Keratinocyte (primary cell): ENCODE data around the gene RDH16.

Experiments used
- CTCF ChIP-seq, 3 experiments: IDR thresholded peaks in 1 of 3; conservative IDR thresholded peaks in 1 of 3; optimal IDR thresholded peaks in 1 of 3; 2 replicates in 2 of 3; 3 replicates in 1 of 3; pipeline versions ENCODE3 to v1.5.1; 2011; ENCODE audit warnings: low read length in 3 of 3, mild to moderate bottlenecking in 3 of 3, moderate library complexity in 2 of 3, control low read depth in 1 of 3, inconsistent platforms in 1 of 3; ENCODE audit not compliant: insufficient read depth in 2 of 3; ENCODE audit errors: extremely low read depth in 1 of 3
- EZH2 ChIP-seq: IDR thresholded peaks from one replicate; pipeline ENCODE4 v1.6.1; 2012; ENCODE audit warnings: inconsistent platforms, mild to moderate bottlenecking, low read length, moderate library complexity

- TF ChIP-seq CTCF (optimal IDR thresholded peaks at IDR 0.05 in 1 of 3, IDR thresholded peaks at IDR 0.05 in 1 of 3, conservative IDR thresholded peaks at IDR 0.05 in 1 of 3; ENCODE audit: extremely low read depth in 1 of 3, insufficient read depth in 2 of 3, low read length in 3 of 3): no peak
- TF ChIP-seq EZH2: no peak
These were observed at the start of gene RDH16 for GRCh38 chr12:56957229-56958052.
